A673 (cell line): ENCODE measurements around the gene PDLIM5. TPM values are rescaled to one million over a fixed set of nuclear protein-coding genes. Genes with fewer than 3 reads are reported as not detected.
A peak's percentile ranks its signal among the peaks of the same experiment; 100 is the strongest.

Experiments
- BruUV-seq: library from RNA; stranded (reverse); fragments of 400-500 nt; replicated peaks from 2 replicates; lab custom pipeline; 2021; lab: Mats Ljungman, UMichigan
- CTCF ChIA-PET: fragments of 300-600 bp; sonication (Branson Sonifier 250); formaldehyde crosslinking; loops from one replicate; lab custom pipeline; 2022; ENCODE audit warnings: antibody characterized with exemption; lab: Charles Lee
- POLR2A ChIA-PET: fragments of 300-600 bp; sonication (Branson Sonifier 250); formaldehyde crosslinking; loops from one replicate; lab custom pipeline; 2022; ENCODE audit warnings: antibody characterized with exemption; ENCODE audit not compliant: low non-redundant PET; lab: Charles Lee
- DNase-seq: peaks from one replicate; pipeline ENCODE4 v3.0.0-alpha.2; 2015; ENCODE audit warnings: low spot score
- H3K27ac ChIP-seq: fragments of 200-600 bp; sonication (generic); 2 replicates; pipeline ENCODE4 v1.5.1; 2016; ENCODE audit warnings: mixed run types, low read depth, mild to moderate bottlenecking, mixed read lengths, antibody characterized with exemption, low read length; ENCODE audit not compliant: poor library complexity, severe bottlenecking
- H3K27me3 ChIP-seq: fragments of 200-600 bp; sonication (generic); replicated peaks from 2 replicates; pipeline ENCODE4 v1.6.1; 2017; ENCODE audit warnings: mixed run types, low read depth, mild to moderate bottlenecking, mixed read lengths, antibody characterized with exemption, low read length; ENCODE audit not compliant: insufficient read depth, poor library complexity
- H3K36me3 ChIP-seq: fragments of 200-600 bp; sonication (generic); 2 replicates; pipeline ENCODE4 v1.6.1; 2016; ENCODE audit warnings: mixed run types, mild to moderate bottlenecking, mixed read lengths, antibody characterized with exemption, low read length; ENCODE audit not compliant: insufficient read depth, poor library complexity, severe bottlenecking
- H3K4me1 ChIP-seq: fragments of 200-600 bp; sonication (generic); 2 replicates; pipeline ENCODE4 v1.6.1; 2017; ENCODE audit warnings: mixed run types, mild to moderate bottlenecking, mixed read lengths, antibody characterized with exemption, low read length; ENCODE audit not compliant: insufficient read depth, poor library complexity, severe bottlenecking
- H3K4me3 ChIP-seq: fragments of 200-600 bp; sonication (generic); 2 replicates; pipeline ENCODE4 v1.5.1; 2016; ENCODE audit warnings: low read depth, mixed run types, mild to moderate bottlenecking, mixed read lengths, low read length; ENCODE audit not compliant: poor library complexity, severe bottlenecking
- H3K9me3 ChIP-seq: fragments of 200-600 bp; sonication (generic); 2 replicates; pipeline ENCODE4 v1.6.1; 2016; ENCODE audit warnings: mixed run types, low read depth, mild to moderate bottlenecking, mixed read lengths, antibody characterized with exemption, low read length; ENCODE audit not compliant: poor library complexity, severe bottlenecking
- CTCF ChIP-seq: fragments of 300-800, 200-600 bp; sonication (generic); conservative IDR thresholded peaks from 2 replicates; pipeline ENCODE4 v1.5.1; 2017; ENCODE audit warnings: low read depth, mild to moderate bottlenecking, antibody characterized with exemption, low read length, moderate library complexity, mixed read lengths
- EZH2 ChIP-seq: fragments of 200-600 bp; sonication (generic); IDR thresholded peaks from 2 replicates; pipeline ENCODE4 v1.6.1; 2017; ENCODE audit warnings: borderline replicate concordance, low read depth, mild to moderate bottlenecking, mixed read lengths, antibody characterized with exemption, low read length; ENCODE audit not compliant: poor library complexity, severe bottlenecking
- intact Hi-C: fragments of 100-400 bp; cut with micrococcal nuclease; formaldehyde crosslinking; loops from one replicate; pipeline ENCODE4 v1.10.0; 2022; ENCODE audit not compliant: unreplicated experiment
- total RNA-seq: library from RNA; stranded (reverse); gene quantifications from 2 replicates; pipeline ENCODE4 v1.2.3, GENCODE V29; 2021

The PDLIM5 gene
- total RNA-seq, 1 experiment from 2014 or later = 174 TPM

GRCh38 chr4:94416335-94416734 lies 35.4 kb upstream of the PDLIM5 start:
- Histone ChIP-seq H3K9me3 (peaks cover 7% of the 10 kb centered on the region), H3K36me3 (no peaks in the 10 kb centered on the region), H3K27me3 (no peaks in the 10 kb centered on the region), H3K4me3 (no peak overlapping the region), H3K4me1 (peaks cover 40% of the 10 kb centered on the region), H3K27ac (no peak overlapping the region)
- ChIA-PET CTCF (no interaction called here), POLR2A (no interaction called here)
- no TSS peak for BruUV-seq
- no peak for TF ChIP-seq EZH2
- no peak for TF ChIP-seq CTCF
- intact Hi-C loops = loop anchor here (10.0 kb wide), 2 partner anchors 668 to 1138 kb away; no protein-coding TSS in a partner anchor
- no peak for DNase-seq

DNA sequence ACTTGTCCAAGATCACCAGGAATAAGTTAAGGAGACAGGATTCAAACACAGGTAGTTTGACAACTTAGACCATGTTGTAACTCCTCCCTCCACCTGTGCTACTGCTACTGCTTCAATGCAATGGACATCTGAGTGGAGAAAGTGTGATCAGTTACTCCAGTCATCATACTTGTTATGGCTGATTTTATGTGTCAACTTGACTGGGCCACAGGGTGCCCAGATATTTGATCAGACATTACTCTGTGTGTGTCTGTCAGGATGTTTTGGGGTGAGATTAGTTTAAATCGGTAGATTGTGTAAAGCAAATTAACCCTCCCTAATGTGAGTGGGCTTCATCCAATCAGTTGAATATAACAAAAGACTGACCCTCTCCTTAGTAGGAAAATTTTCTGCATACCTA lies 34.8 kb upstream of the PDLIM5 start:
- DNase-seq = no peak
- Histone ChIP-seq H3K4me3 (no peak overlapping the region), H3K27ac (no peak overlapping the region), H3K36me3 (no peaks in the 10 kb centered on the region), H3K9me3 (peaks cover 7% of the 10 kb centered on the region), H3K27me3 (no peaks in the 10 kb centered on the region), H3K4me1 (peaks cover 34% of the 10 kb centered on the region)
- TF ChIP-seq CTCF = no peak
- no peak for TF ChIP-seq EZH2
- ChIA-PET CTCF (no interaction called here), POLR2A (no interaction called here)
- no TSS peak for BruUV-seq
- intact Hi-C loops = loop anchor here (10.0 kb wide), 2 partner anchors 668 to 1138 kb away; no protein-coding TSS in a partner anchor

DNA sequence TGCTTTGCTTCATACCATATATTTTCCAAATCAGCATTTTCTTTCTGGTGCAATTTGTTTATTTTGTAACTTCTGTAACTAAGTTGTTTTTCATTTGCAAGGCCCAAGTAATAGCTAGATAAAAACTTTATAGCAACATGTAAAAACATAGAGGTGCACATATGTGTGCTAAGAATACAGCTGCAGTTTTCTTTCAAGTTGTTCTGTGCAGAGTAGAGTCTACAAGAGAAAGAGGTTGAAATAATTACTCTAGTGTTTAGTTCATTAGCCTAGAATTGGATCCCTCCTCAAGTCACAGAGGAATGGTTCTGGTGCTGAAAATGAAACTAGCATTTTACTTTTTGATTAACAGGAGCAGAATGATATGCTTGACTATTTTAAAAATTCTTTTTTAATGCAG lies 32.2 kb upstream of the PDLIM5 start:
- POLR2A ChIA-PET = no interaction called here
- Histone ChIP-seq H3K27ac (peak overlapping the region; percentile 23), H3K4me3 (no peak overlapping the region), H3K27me3 (no peaks in the 10 kb centered on the region), H3K9me3 (peaks cover 7% of the 10 kb centered on the region), H3K4me1 (peaks cover 10% of the 10 kb centered on the region), H3K36me3 (no peaks in the 10 kb centered on the region)
- no peak for DNase-seq
- no TSS peak for BruUV-seq
- CTCF ChIA-PET = no interaction called here
- no peak for TF ChIP-seq CTCF
- no peak for TF ChIP-seq EZH2
- intact Hi-C loops = loop anchor here (10.0 kb wide), 2 partner anchors 665 to 1135 kb away; no protein-coding TSS in a partner anchor
